Stimulated activated CD8-positive, alpha-beta memory T cell treated with anti-CD3 and anti-CD28 coated beads, Interleukin-15, amount 100 ng/mL, for 4 hours (primary cell): Measurements from ENCODE around the gene RNF41.

Experiments used
- DNase-seq, 2 donors: peaks; one replicate each; pipeline ENCODE4 v3.0.0-alpha.2; 2020; ENCODE audit warnings: low read depth in 2 of 2

RNF41 gene

GRCh38 chr12:56243731-56244181 is 22.0 kb upstream of the RNF41 start:
- DNase-seq, result no peak

GRCh38 chr12:56242986-56243385 is 21.3 kb upstream of the RNF41 start:
- DNase-seq, result no peak

GRCh38 chr12:56241424-56242303 is 19.9 kb upstream of the RNF41 start:
- DNase-seq, result no peak

- DNase-seq, result no peak
These were observed 15.8 kb upstream of the RNF41 start for GRCh38 chr12:56237552-56237951.

GRCh38 chr12:56236985-56237384 is 15.3 kb upstream of the RNF41 start:
- no peak for DNase-seq

GRCh38 chr12:56236091-56236490 is 14.4 kb upstream of the RNF41 start:
- no peak for DNase-seq

- no peak for DNase-seq
These were observed 13.2 kb upstream of the RNF41 start for GRCh38 chr12:56234746-56235436.

GRCh38 chr12:56231184-56231582 is 9.5 kb upstream of the RNF41 start:
- DNase-seq, result no peak

- DNase-seq, result no peak
These were observed 8.9 kb upstream of the RNF41 start for GRCh38 chr12:56230432-56231183.

GRCh38 chr12:56229916-56230431 is 8.3 kb upstream of the RNF41 start, which contains the start of gene SLC39A5:
SLC39A5 (plus strand) TSS chr12:56230051; CDS start chr12:56231275, 1,224 bp downstream.
- DNase-seq, result no peak

GRCh38 chr12:56229082-56229481 is 7.4 kb upstream of the RNF41 start:
- DNase-seq, result no peak

- DNase-seq, result no peak
These were observed 3.2 kb upstream of the RNF41 start for GRCh38 chr12:56224954-56225353.

GRCh38 chr12:56224102-56224701 is 2.5 kb upstream of the RNF41 start, which contains the start of gene NABP2:
NABP2 (plus strand) TSS chr12:56224342; CDS start chr12:56224857, 515 bp downstream.
- DNase-seq, result peak; percentile 82 to 88

GRCh38 chr12:56223571-56224101 is 1.9 kb upstream of the RNF41 start:
- no peak for DNase-seq

- DNase-seq, result no peak
These were observed 791 bp upstream of the RNF41 start for GRCh38 chr12:56222531-56222895.

GRCh38 chr12:56221232-56221756 is 428 bp downstream of the RNF41 start:
- DNase-seq, result no peak

GRCh38 chr12:56220611-56221231 is 1.0 kb downstream of the RNF41 start:
- no peak for DNase-seq

GRCh38 chr12:56219840-56220239 is 1.9 kb downstream of the RNF41 start:
- DNase-seq, result no peak

GRCh38 chr12:56216461-56216860 is 5.3 kb downstream of the RNF41 start:
- DNase-seq, result no peak

- DNase-seq, result no peak
These were observed 7.8 kb downstream of the RNF41 start for GRCh38 chr12:56213878-56214277.
